GM18517 (cell line): ENCODE measurements around the gene PTCH1.

Experiments used
- ATAC-seq: cut with Tn5 transposase; IDR thresholded peaks from one replicate; pipeline ENCODE4 v1.9.1; 2021; ENCODE audit warnings: mild to moderate bottlenecking, moderate library complexity; ENCODE audit not compliant: unreplicated experiment

PTCH1 gene

DNA sequence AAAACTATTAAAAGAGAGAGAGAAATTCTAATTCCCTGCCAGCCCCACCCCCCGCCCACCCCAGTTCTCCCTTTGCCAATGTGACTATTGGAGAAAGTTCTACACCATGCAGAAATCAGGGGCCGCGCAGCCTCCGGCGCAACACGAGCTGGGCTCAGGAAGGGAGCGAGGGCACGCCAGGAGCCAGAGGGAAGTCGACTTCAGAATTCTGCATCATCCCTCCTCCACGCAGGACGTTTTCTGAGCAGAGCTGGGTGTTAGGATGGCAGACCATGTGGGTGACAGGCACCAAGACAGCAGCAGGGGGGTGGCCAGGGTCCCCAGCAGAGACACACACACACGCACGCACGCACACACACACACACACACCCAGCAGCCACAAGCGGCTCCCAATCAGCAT is 72.6 kb downstream of the PTCH1 start:
- ATAC-seq, result no peak

DNA sequence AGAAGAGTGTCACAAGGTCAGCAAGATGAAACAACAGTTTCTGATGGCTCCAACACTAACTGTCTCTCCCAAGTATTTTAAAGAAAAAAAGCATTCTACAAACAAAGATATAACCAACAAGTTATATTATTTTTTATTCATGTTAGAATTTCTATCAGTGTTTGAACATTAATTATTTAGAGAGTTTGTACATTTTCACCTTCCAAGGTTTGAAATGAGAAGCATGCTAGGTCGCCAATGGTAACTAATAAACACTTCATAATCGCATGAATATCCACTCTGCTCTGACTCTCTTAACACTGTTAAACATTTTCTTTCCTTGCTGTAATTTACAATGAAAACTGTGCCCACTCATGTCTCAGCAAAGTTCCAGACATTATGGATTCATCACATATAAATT is 73.5 kb downstream of the PTCH1 start:
- no peak for ATAC-seq

DNA sequence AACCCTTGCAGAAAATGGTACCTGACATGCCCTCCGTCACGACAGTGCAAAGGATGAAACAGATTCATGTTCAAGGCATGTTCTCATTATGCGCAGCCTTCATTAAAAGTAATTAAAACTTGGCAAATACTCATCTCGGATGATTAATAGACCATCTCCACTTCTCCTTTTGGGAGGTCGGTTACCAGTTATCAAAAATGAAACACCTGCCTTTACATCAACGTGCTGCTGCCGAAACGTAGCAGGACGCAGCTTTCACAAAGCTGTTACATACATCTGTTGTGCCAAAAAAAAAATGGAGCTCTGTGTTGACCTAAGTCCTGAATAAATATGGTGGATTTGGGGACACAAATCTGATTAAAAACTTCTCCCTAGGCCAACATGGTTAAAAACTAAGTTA is 75.7 kb downstream of the PTCH1 start:
- no peak for ATAC-seq

DNA sequence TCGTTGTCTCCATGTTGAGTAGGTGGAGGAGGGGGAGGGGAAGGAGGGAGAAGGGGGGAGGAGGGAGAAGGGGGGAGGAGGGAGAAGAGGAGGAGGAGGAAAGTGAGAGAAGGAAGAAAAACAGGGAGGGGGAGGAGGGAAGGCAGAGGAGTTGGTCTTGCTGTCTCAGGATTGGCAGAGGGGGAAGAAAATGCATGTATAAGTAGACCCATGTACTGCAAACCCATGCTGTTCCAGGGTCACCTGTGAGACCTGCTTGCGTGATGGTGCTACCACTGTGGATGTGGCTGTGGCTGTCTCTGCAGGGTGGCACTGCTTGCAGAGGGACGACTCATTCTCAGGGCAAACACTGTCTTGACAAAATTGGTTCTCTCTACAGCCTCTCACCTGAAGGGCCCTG is 76.3 kb downstream of the PTCH1 start:
- no peak for ATAC-seq

DNA sequence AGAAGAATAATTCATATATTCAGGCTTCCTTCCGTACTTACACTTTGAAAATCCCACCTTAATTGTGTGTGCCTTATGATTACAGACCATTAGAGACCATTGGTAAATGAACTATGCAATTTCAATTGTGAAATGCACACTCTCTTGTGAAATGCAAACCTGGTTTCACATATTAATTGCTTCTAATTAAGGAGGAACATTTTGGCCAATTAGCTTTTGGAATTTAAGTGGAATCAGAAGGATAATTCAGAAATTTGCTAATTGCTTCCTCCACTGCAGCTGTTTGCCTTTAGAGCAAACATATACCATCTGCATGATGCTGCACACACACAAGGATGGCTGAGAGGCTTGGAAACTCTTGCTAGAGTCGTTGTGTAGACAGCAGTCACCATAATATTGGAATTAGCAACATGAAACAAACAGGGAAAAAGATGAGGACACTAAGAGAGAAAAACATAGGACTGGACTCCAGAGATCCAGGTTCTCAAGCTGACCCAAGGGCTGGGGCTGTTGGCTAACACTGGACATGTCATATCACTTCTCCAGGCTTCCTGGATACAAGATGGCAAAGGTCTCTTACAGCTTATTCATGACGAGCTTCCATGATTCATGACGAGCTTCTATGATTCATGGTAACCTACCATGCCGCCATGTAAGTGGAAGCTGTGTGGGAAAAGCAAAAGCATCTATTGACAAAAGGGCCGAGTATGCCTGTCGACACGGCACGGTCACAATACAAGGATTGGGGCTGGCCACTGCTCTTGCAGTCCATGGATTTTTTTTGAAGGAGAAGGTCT is 78.0 kb downstream of the PTCH1 start:
- ATAC-seq, result no peak

DNA sequence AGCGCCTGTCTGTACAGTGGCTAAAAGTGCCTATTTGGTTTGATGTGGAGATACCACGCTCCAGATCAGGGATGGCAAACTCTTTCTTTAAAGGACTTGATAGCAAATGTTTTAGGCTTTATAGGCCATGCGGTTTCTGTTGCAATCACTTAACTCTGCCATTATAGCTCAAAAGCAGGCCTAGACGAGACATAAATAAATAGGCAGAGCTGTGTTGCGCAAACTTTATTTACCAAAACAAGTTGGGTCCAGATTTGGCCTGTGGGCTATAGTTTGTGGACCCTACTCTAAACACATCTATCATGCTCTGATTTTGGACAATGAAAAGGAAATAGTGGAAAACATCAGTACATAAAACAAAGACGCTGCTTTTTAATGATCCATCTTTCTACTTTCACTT is 79.2 kb downstream of the PTCH1 start:
- no peak for ATAC-seq

DNA sequence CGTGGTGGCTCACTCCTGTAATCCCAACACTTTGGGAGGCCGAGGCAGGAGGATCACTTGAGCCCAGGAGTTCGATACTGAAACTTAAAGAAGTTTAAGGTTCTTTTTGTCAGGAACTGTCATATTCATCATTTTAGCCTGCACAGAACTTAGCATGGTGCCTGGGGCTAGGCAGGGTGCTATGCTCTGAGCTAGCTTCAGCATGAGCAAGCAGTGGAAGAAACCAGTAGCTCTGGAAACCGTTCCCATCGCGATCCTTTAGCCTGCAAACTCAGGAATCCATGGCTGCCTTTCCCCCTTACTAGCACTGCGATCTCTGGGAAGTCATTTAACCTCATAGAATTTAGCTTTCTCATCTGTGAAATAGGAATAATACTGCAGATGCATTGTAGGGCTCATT is 80.4 kb downstream of the PTCH1 start:
- no peak for ATAC-seq

DNA sequence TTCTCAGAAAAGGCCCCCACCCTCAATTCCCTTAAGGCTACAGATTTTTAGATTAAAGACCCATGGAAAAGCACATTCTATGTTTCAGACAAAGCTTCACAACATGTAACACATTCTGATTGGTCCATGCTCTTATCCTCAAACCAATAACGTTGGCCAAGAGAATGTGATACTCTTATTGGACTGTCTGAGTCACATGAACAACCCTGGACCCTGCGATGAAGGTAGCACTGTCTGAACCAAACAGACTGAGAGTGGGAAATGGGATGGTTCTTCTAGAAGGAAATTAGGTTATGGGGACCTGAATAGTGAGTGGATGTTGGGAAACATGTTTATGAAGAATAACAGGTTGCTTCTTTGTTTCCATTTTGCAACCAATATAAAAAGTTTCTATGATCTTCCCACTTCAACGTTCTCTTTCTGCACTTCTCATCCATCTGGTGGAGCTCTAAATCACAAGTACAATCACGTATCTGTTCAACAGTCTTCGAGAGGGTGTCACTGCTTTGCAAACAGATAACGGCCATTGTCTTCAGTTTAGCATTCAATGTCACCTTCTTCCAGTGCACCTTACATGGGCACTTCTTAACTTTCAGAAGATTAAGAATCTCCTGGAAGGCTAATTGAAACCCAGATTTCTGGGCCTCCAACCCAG is 81.6 kb downstream of the PTCH1 start:
- no peak for ATAC-seq

DNA sequence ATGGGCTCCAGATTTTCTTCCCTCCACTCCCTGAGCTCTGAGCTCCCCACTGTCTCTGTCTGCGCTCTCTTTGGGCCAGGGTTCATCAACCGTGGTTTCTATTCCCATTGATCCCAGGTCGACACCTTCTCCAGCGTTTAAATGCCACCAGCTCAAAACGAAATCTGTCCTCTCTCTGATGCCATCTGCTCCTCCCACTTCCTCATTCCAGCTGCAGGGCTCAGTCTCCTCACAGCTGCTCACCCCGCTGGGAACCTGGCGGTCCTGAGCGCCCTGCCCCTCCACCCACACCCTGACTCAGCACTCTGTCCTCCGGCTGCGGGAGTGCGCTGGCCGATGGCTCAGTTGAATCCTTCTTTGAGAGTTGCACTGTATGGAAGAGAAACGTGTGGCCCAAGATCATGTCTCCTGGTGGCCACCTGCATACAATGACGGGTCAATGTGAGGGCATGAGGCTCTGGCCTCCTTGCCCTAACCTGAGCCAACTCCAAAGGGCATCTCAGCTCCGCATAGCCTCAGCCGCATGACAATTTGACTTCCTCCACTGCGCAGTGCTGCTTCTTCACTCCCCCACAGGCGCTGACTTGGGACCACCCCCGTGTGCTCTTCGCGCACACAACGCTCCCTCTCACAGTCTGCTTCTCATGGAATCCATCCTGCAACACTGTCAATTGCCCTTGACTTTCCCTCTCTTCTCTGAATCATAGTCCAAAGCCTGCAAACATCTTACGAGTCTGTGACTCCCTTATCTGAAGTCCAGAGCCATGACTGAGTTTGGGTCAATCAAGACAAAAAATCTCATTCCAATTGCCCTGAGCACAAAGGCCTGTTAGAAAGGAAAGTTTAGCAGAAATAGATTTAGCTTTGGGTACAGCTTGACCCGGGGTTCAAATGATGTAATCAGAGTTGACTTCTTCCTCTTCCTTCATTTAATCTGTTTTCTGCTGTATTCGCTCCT is 82.4 kb downstream of the PTCH1 start:
- no peak for ATAC-seq

DNA sequence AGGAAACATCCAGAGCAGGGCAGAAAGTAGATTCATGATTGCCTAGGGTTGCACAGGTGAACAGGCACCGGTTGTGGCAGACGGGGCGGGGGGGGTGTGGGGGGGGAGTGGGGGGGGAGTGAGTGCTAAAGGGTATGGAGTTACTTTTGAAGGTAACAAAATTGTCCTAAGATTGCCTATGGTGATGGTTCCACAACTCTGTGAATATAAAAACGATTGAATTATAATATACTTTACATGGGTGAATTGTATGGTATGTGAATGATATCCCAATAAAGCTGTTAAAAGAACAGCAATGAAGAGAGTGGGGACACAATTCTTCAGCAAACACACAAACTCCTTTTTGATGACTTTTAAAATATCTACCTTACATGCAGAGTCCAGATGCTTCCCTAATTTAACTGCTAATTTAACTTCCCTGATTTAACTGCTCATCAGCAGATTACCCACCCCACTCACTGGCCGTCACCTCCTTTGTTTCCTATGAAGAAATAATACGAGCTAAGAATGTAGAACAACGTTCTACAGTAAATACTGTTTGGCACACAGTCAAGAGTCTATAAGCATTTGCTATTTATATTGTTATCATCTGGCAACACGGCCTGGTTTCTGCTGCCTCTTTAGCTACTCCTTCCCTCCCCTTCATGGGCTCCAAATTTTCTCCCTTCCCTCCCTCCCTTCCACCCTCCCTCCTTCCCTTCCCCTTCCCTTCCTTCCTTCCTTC is 83.5 kb downstream of the PTCH1 start:
- no peak for ATAC-seq

DNA sequence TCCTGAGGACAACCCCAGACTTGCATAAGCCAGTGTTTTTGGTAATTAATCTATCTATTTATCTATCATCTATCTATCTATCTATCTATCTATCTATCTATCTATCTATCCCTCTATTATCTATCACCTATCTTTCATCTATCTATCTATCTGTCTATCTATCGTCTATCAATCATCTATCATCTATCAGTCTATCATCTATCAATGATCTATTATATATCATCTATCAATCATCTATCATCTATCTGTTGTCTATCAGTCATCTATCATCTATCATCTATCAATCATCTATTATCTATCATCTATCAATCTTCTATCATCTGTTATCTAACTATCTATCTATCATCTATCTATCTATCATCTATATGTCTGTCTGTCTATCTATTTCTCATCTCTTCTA is 85.5 kb downstream of the PTCH1 start:
- no peak for ATAC-seq

DNA sequence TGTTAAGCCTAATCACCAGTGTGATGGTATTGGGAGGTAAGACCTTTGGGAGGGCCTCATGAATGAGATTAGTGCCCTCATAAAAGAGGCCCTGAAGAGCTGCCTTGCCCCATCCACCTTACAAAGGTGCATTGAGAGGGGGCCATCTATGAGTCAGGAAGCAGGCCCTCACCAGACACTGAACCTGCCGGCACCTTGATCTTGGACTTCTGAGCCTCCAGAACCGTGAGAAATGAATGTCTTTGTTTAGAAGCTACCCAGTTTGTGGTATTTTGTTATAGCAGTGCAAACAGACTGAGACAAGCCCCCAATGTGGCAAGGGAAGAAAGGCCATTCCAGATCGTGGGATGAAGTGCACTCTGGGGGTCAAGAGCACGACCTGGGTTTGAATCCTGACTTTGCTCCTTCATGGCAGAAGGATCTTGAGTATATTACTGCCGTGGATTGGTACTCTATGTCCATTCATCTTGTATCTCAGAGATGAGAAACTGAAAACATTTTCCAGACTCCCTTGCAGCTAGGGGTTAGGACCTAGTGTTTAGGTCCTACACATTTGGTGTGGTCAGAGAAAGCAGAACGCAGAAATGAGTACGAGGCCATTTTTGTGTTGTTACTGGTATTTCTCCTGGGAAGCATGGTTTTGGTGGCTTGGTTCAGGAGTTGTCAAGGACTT is 86.7 kb downstream of the PTCH1 start:
- no peak for ATAC-seq

DNA sequence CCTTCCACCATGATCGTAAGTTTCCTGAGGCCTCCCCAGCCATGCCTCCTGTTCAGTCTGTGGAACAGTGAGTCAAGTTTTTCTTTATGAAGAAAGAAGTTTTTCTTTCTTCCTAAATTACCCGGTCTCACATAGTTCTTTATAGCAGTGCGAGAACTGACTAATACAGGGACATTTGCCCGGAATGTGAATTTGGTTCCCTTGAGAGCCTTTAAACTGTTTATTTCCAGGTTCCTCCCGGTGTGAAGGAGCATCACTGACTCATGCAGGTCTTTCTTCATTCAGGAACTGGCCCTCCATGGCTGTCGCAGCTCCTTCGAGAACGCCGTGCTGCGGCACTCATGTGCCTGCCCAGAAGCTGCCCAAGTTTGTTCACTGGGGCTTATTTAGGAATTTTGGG is 87.7 kb downstream of the PTCH1 start:
- no peak for ATAC-seq

DNA sequence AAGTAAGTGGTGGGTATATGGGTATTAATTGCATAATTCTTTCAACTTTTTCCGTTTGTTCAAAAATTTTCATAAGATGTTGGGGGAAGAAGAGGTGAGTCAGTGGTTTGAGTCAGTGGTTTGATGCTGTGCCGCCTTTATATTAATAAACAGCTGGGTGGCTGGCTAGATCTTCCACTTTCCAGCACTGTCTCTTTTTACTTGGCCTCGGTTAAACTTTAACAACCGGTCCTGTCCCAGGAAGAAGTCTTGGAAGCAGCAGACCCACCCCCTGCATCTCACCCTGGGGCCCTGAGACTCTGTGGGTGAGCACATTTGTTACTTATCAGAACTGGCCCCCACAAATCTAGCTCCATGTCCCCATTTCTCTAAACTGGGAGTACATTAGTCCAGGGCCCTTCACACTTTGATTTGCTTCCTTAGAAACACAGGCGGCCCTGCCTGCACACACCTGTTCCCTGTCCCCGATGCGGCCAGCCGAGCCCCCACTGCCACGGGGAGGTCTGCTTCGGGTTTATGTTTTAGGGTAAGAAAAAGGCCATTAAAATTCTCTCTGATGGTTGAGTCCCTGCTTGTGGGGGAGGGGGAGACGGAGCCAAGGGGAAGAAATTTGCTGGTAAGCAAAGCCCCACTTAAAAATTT is 90.7 kb downstream of the PTCH1 start:
- ATAC-seq, result no peak

DNA sequence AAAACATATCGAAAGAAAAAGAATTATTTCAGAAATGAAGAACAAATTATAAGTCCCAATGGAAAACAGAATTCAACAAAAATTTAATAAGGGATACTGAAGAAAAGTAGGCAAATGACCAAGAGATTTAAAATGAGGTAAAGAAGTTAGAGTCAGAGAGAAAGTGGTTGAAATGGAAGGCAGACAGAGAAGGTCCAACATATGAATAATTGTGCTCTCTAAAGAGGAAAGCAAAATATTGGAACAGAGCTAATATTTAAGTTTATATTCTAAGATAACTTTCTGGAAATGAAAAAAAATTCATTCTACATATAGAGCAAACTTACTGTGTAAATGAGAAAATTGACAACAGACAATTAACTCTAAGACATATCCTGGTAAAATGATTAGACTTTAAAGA is 94.1 kb downstream of the PTCH1 start:
- ATAC-seq, result no peak

DNA sequence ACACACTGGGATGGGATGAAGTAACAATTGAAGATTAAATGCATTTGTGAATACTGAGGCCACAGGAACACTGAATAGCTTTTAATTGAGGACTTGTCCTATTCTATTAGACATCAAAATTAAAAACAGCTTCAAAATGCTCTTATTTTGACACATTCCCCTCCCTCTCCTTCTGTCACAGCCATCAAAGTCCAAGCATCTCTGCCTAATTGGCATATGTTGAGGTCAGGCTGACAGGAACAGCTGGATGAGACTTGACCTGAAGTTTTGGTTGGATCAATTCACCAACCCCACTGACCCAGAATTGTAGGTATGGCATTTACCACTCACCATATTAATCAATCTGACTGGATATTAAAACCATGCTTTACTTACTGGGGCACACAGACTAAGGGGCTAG is 96.3 kb downstream of the PTCH1 start:
- ATAC-seq, result no peak

DNA sequence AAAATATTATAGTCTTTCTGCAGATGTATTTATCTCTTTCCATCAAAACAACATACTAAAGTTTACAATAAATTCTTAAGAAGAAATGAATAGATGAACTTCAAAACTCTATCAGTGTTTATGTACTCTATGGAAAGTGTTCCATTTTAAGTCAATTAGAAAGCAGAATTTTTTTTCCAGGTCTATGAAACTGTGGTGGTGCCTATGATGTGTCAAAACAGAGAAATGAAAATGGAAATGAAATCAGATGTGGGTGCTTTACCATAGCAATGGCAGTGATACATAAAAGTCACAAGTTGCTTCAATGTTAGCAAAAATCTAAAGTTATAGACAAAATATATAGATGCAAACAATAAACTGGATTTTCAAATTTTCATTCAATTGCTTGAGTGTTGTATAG is 97.3 kb downstream of the PTCH1 start:
- ATAC-seq, result no peak

DNA sequence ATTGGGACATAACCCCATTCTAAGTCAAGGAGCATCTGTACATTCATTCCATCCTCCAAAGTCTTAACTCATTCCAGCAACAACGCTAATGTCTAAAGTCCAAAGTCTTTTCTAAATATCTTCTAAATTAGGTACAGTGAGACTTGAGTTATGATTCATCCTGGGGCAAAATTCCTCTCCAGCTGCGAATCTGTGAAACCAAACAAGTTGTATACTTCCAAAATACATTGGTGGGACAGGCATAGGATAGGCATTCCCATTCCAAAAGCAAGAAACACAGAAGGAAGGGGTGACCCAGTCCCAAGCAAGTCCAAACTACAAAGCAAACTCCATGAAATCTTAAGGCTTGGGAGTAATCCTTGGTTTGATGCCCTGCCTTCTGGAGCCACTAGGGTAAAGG is 101.6 kb downstream of the PTCH1 start:
- ATAC-seq, result no peak

DNA sequence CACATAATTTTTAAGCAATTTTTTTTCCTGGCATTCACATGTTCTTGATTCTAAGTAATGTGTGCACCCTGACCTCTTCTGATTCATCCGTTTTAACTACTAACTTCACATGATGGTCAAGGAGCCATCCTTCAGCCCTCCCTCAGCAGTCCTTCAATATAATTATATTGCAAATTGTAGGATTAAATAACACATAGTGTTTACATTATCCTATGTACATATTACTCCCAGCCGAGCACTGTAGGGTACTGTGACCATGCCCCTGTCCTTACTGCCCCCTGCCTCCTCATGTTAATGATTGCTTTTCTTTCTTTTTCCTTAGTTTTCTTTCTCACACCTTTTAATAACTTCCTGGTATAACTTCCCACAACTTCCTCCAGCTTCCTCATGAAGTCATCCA is 103.0 kb downstream of the PTCH1 start:
- ATAC-seq, result no peak
